ENCODE data around the gene AOPEP. TPM values are rescaled to one million over a fixed set of nuclear protein-coding genes. Genes with fewer than 3 reads are reported as not detected.
A peak's percentile ranks its signal among the peaks of the same experiment; 100 is the strongest.

The AOPEP gene
- total and polyA plus RNA-seq, 2 donors (not counting 1 experiment from before 2014, with no cell fraction given), result 66.1 to 94.1 TPM

- TF ChIP-seq EZH2 (IDR thresholded peaks at IDR 0.05; ENCODE audit: low read length, missing control alignments) (no peak), CTCF (conservative IDR thresholded peaks at IDR 0.05 in 1 of 2, IDR thresholded peaks at IDR 0.05 in 1 of 2; ENCODE audit: low read depth in 1 of 2, low read length in 2 of 2) (no peak)
- Histone ChIP-seq H3K27ac (ENCODE audit: insufficient read depth, low read length) (peak overlapping the region; percentile 58), H2AFZ (ENCODE audit: low read length) (no peak overlapping the region), H3K27me3 (ENCODE audit: control insufficient read depth, insufficient read depth, low read length) (no peaks in the 10 kb centered on the region), H3K4me2 (ENCODE audit: extremely low read depth, insufficient read depth, low read length) (no peak overlapping the region), H3K79me2 (ENCODE audit: control insufficient read depth, insufficient read depth, low read length) (peaks cover 69% of the 10 kb centered on the region), H3K4me1 (ENCODE audit: control insufficient read depth, extremely low read depth, insufficient read depth, low read length) (peaks cover 33% of the 10 kb centered on the region), H3K4me3 (replicated peaks in 1 of 4; ENCODE audit: control extremely low read depth in 1 of 4, insufficient read depth in 1 of 4, low read depth in 3 of 4, low read length in 4 of 4) (no peak overlapping the region), H4K20me1 (ENCODE audit: control insufficient read depth, extremely low read depth, insufficient read depth, low read length) (no peaks in the 10 kb centered on the region), H3K36me3 (ENCODE audit: control insufficient read depth, insufficient read depth, low read length) (peaks cover 33% of the 10 kb centered on the region), H3K9ac (ENCODE audit: insufficient read depth, low read length) (peak overlapping the region; percentile 18), H3K9me3 (ENCODE audit: control insufficient read depth, insufficient read depth, low read depth, low read length) (no peaks in the 10 kb centered on the region)
- DNase-seq (ENCODE audit: low read depth in 2 of 2), result no peak
Measured at GRCh38 chr9:95077766-95078370, 351.4 kb downstream of the AOPEP start.

GRCh38 chr9:95078511-95078910, 352.0 kb downstream of the AOPEP start:
- peaks cover 38% of the 10 kb centered on the region for H3K36me3 ChIP-seq (ENCODE audit: control insufficient read depth, insufficient read depth, low read length)
- no peak for TF ChIP-seq CTCF (conservative IDR thresholded peaks at IDR 0.05 in 1 of 2, IDR thresholded peaks at IDR 0.05 in 1 of 2; ENCODE audit: low read depth in 1 of 2, low read length in 2 of 2)
- TF ChIP-seq EZH2 (IDR thresholded peaks at IDR 0.05; ENCODE audit: low read length, missing control alignments), result no peak
- no peaks in the 10 kb centered on the region for H3K9me3 ChIP-seq (ENCODE audit: control insufficient read depth, insufficient read depth, low read depth, low read length)
- H3K4me2 ChIP-seq (ENCODE audit: extremely low read depth, insufficient read depth, low read length), result no peak overlapping the region
- H2AFZ ChIP-seq (ENCODE audit: low read length), result no peak overlapping the region
- H3K27ac ChIP-seq (ENCODE audit: insufficient read depth, low read length), result peak overlapping the region; percentile 5
- no peaks in the 10 kb centered on the region for H4K20me1 ChIP-seq (ENCODE audit: control insufficient read depth, extremely low read depth, insufficient read depth, low read length)
- peaks cover 33% of the 10 kb centered on the region for H3K4me1 ChIP-seq (ENCODE audit: control insufficient read depth, extremely low read depth, insufficient read depth, low read length)
- H3K27me3 ChIP-seq (ENCODE audit: control insufficient read depth, insufficient read depth, low read length), result no peaks in the 10 kb centered on the region
- DNase-seq (ENCODE audit: low read depth in 2 of 2), result no peak
- H3K4me3 ChIP-seq (replicated peaks in 1 of 4; ENCODE audit: control extremely low read depth in 1 of 4, insufficient read depth in 1 of 4, low read depth in 3 of 4, low read length in 4 of 4), result no peak overlapping the region
- H3K9ac ChIP-seq (ENCODE audit: insufficient read depth, low read length), result no peak overlapping the region
- peaks cover 68% of the 10 kb centered on the region for H3K79me2 ChIP-seq (ENCODE audit: control insufficient read depth, insufficient read depth, low read length)

- Histone ChIP-seq H3K79me2 (ENCODE audit: control insufficient read depth, insufficient read depth, low read length) (peaks cover 65% of the 10 kb centered on the region), H4K20me1 (ENCODE audit: control insufficient read depth, extremely low read depth, insufficient read depth, low read length) (no peaks in the 10 kb centered on the region), H2AFZ (ENCODE audit: low read length) (no peak overlapping the region), H3K9me3 (ENCODE audit: control insufficient read depth, insufficient read depth, low read depth, low read length) (no peaks in the 10 kb centered on the region), H3K9ac (ENCODE audit: insufficient read depth, low read length) (no peak overlapping the region), H3K4me3 (replicated peaks in 1 of 4; ENCODE audit: control extremely low read depth in 1 of 4, insufficient read depth in 1 of 4, low read depth in 3 of 4, low read length in 4 of 4) (no peak overlapping the region), H3K27ac (ENCODE audit: insufficient read depth, low read length) (no peak overlapping the region), H3K4me1 (ENCODE audit: control insufficient read depth, extremely low read depth, insufficient read depth, low read length) (peaks cover 33% of the 10 kb centered on the region), H3K36me3 (ENCODE audit: control insufficient read depth, insufficient read depth, low read length) (peaks cover 38% of the 10 kb centered on the region), H3K27me3 (ENCODE audit: control insufficient read depth, insufficient read depth, low read length) (no peaks in the 10 kb centered on the region), H3K4me2 (ENCODE audit: extremely low read depth, insufficient read depth, low read length) (no peak overlapping the region)
- no peak for TF ChIP-seq EZH2 (IDR thresholded peaks at IDR 0.05; ENCODE audit: low read length, missing control alignments)
- no peak for TF ChIP-seq CTCF (conservative IDR thresholded peaks at IDR 0.05 in 1 of 2, IDR thresholded peaks at IDR 0.05 in 1 of 2; ENCODE audit: low read depth in 1 of 2, low read length in 2 of 2)
- DNase-seq (ENCODE audit: low read depth in 2 of 2), result no peak
Measured at GRCh38 chr9:95078939-95079338, 352.4 kb downstream of the AOPEP start.
